WERI-Rb-1 (cell line): Measurements from ENCODE around the gene IGDCC3.

ENCODE experiments used
- DNase-seq: peaks from one replicate; pipeline ENCODE4 v3.0.0-alpha.2; 2020
- H3K27ac ChIP-seq: fragments of 250-450 bp; sonication (Bioruptor Pico); 2 replicates; pipeline ENCODE4 v1.5.1; 2020; ENCODE audit warnings: mild to moderate bottlenecking, moderate library complexity
- H3K27me3 ChIP-seq: fragments of 250-450 bp; sonication (Bioruptor Pico); 2 replicates; pipeline ENCODE4 v1.5.1; 2021; ENCODE audit warnings: mild to moderate bottlenecking, low read depth, moderate library complexity; ENCODE audit not compliant: insufficient read depth, severe bottlenecking
- H3K36me3 ChIP-seq: fragments of 250-450 bp; sonication (Bioruptor Pico); 2 replicates; pipeline ENCODE4 v1.5.1; 2020; ENCODE audit warnings: mild to moderate bottlenecking, moderate library complexity
- H3K4me3 ChIP-seq: 2 replicates; pipeline ENCODE4 v1.5.1; 2011; ENCODE audit warnings: low read depth, mild to moderate bottlenecking, control low read depth, low read length
- H3K9me3 ChIP-seq: fragments of 250-450 bp; sonication (Bioruptor Pico); 2 replicates; pipeline ENCODE4 v1.5.1; 2021; ENCODE audit warnings: mild to moderate bottlenecking, moderate library complexity; ENCODE audit not compliant: severe bottlenecking
- CTCF ChIP-seq: IDR thresholded peaks from 2 replicates; pipeline ENCODE4 v1.5.1; 2011; ENCODE audit warnings: low read depth, mild to moderate bottlenecking, control low read depth, inconsistent platforms, low read length

The IGDCC3 gene

GRCh38 chr15:65377976-65378366 lies at the start of gene IGDCC3:
TSS of gene IGDCC3 (minus strand) at chr15:65378002. CDS start at chr15:65377788, 214 bp downstream.
- no peak for TF ChIP-seq CTCF
- peak within 1 kb of the TSS; percentile 59 for H3K27ac ChIP-seq
- H3K36me3 ChIP-seq, result peaks cover 8% of the 10 kb centered on the region
- H3K9me3 ChIP-seq, result no peaks in the 10 kb centered on the region
- DNase-seq, result peak; percentile 70
- H3K27me3 ChIP-seq, result peaks cover 6% of the 10 kb centered on the region
- peak within 1 kb of the TSS; percentile 68 for H3K4me3 ChIP-seq

DNA sequence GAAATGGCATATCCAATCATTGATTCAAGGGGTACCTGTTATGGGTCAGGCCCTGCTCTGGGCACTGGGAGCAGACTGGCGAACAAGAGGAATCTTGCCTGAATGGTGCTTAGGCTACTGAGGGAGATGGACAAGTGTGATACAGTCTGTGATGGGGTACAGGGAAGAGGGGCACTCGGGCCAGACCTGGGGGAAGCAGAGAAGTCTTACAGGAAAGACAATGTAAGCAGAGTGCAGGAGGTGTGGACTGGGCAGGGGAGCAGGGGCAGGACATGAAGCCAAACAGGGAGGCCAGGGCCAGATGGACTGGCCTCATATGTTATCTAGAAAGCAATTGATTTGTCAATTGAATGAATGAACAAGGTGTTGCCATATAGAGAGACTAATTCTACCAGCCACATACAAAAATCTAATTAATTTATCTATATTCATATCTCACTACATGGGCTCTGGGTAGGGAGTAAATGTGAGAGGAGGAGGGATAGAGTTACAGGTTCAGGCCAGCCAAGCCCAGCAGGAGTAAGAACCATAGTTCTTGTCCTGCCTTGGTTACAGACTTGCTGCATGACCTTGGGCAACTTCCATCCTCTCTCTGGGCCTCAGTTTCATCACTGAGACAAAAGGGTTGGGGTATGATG lies 48.5 kb upstream of the IGDCC3 start:
- Histone ChIP-seq H3K27ac (no peak overlapping the region), H3K9me3 (no peaks in the 10 kb centered on the region), H3K27me3 (no peaks in the 10 kb centered on the region), H3K36me3 (no peaks in the 10 kb centered on the region), H3K4me3 (no peak overlapping the region)
- TF ChIP-seq CTCF, result no peak
- DNase-seq, result no peak

DNA sequence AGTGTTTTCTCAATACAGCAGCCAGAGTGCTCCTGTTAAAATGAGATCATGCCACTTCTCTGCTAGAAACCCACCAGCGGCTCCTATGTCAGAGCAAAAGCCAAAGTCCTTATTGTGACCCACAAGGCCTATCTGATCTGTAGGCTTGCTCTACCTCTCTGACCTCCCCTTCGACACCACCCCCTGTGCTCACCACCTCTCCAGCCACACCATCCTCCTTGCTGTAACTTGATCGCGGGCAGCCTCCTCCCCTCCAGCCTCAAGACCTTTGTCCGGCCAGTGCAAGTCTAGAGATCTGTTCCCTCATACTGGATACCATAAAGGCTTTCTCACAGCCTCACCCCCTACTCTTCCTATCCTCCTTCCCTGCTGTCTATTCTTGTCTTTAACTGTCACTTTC lies 46.9 kb upstream of the IGDCC3 start:
- Histone ChIP-seq H3K27ac (no peak overlapping the region), H3K9me3 (no peaks in the 10 kb centered on the region), H3K27me3 (no peaks in the 10 kb centered on the region), H3K36me3 (no peaks in the 10 kb centered on the region), H3K4me3 (no peak overlapping the region)
- no peak for TF ChIP-seq CTCF
- no peak for DNase-seq

- no peaks in the 10 kb centered on the region for H3K9me3 ChIP-seq
- no peak for TF ChIP-seq CTCF
- no peak for DNase-seq
- H3K36me3 ChIP-seq, result no peaks in the 10 kb centered on the region
- no peaks in the 10 kb centered on the region for H3K27me3 ChIP-seq
- no peak overlapping the region for H3K27ac ChIP-seq
- H3K4me3 ChIP-seq, result no peak overlapping the region
Observed at GRCh38 chr15:65423976-65424679, 46.3 kb upstream of the IGDCC3 start.

DNA sequence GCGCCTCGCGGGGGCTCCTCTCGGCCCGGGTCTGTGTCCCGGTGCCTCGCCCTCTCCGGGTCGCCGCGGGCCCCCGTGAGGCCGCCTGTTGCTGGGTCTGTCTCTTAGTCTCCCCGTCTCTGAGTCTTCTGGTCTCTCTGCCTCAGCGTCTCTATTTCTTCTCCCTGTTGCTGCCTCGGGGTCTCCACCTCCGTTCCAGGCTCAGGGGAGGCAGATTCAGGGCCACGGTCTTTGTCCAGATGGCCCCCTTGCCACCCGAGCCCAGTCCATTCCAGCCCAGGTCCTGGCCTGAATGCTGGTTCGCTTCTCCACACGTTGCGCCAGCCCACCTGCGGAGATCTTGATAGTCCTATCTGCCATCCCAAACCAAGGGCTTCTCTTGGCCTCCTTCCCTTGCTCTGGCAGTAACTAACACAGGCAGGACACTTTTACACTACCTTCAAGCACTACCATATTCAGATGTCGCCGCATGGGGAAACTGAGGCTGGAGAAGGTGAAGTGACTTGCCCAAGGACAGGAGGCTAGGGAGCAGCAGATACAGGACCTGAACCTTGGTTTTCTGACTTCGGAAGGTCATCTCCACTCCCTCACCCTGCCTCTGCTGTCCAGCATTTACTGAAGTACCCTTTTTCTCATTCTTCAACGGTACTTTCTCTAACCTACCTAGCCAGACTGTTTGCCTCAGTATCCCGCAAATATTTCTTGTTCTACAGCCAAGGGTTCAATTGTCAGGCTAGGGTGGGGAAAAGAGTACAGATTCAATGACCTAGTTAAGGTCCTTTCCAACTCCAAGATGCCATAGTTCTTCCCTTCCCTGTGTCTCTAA lies 45.6 kb upstream of the IGDCC3 start:
- H3K9me3 ChIP-seq, result no peaks in the 10 kb centered on the region
- TF ChIP-seq CTCF, result no peak
- no peaks in the 10 kb centered on the region for H3K27me3 ChIP-seq
- H3K36me3 ChIP-seq, result no peaks in the 10 kb centered on the region
- peak overlapping the region; percentile 47 for H3K4me3 ChIP-seq
- H3K27ac ChIP-seq, result peak overlapping the region; percentile 93
- DNase-seq, result peak; percentile 36
